ENCODE data around the gene SPTSSB.

GRCh38 chr3:161319867-161320266, 51.5 kb downstream of the SPTSSB start:
- no peak for TF ChIP-seq CTCF (IDR thresholded peaks at IDR 0.05)
- TF ChIP-seq POLR2A (IDR thresholded peaks at IDR 0.05) = no peak
